MCF 10A (cell line): ENCODE measurements around the gene DDC. TPM values are rescaled to one million over a fixed set of nuclear protein-coding genes. Genes with fewer than 3 reads are reported as not detected.

Experiments used
- BruUV-seq: library from RNA; stranded (reverse); fragments of 400-500 nt; replicated peaks from 2 replicates; lab custom pipeline; 2021; lab: Mats Ljungman, UMichigan
- CTCF ChIA-PET: fragments of 300-600 bp; sonication (Branson Sonifier 250); formaldehyde crosslinking; extraction: SDS; loops from one replicate; lab custom pipeline; 2021; ENCODE audit warnings: antibody characterized with exemption, inconsistent platforms; lab: Yijun Ruan, JAX
- POLR2A ChIA-PET: fragments of 300-600, 350-650 bp; sonication (Branson Sonifier 250); formaldehyde crosslinking; extraction: SDS; loops from one replicate; lab custom pipeline; 2020; ENCODE audit warnings: antibody characterized with exemption, inconsistent platforms; lab: Yijun Ruan, JAX
- DNase-seq: peaks from one replicate; pipeline ENCODE4 v3.0.0-alpha.2; 2018; ENCODE audit not compliant: unreplicated experiment
- H3K27ac Mint-ChIP-seq: one replicate; pipeline ENCODE4 v1.8.0; 2022; ENCODE audit warnings: mild to moderate bottlenecking, low read depth, mixed read lengths; ENCODE audit not compliant: unreplicated experiment
- H3K27me3 Mint-ChIP-seq: one replicate; pipeline ENCODE4 v1.8.0; 2022; ENCODE audit warnings: mixed read lengths; ENCODE audit not compliant: insufficient read depth, unreplicated experiment
- H3K36me3 Mint-ChIP-seq: one replicate; pipeline ENCODE4 v1.8.0; 2022; ENCODE audit warnings: mild to moderate bottlenecking, moderate library complexity, mixed read lengths; ENCODE audit not compliant: insufficient read depth, unreplicated experiment
- H3K4me1 Mint-ChIP-seq: one replicate; pipeline ENCODE4 v1.8.0; 2022; ENCODE audit warnings: mixed read lengths; ENCODE audit not compliant: insufficient read depth, unreplicated experiment
- H3K4me3 Mint-ChIP-seq: one replicate; pipeline ENCODE4 v1.8.0; 2022; ENCODE audit warnings: mild to moderate bottlenecking, moderate library complexity, mixed read lengths; ENCODE audit not compliant: unreplicated experiment
- H3K9me3 Mint-ChIP-seq: one replicate; pipeline ENCODE4 v1.8.0; 2022; ENCODE audit warnings: mixed read lengths; ENCODE audit not compliant: unreplicated experiment
- CTCF ChIP-seq: fragments of 200-600 bp; IDR thresholded peaks from one replicate; pipeline ENCODE4 v1.8.0; 2022; ENCODE audit warnings: antibody characterized with exemption, mild to moderate bottlenecking; ENCODE audit not compliant: unreplicated experiment
- intact Hi-C: fragments of 100-400 bp; cut with micrococcal nuclease; formaldehyde crosslinking; loops from 2 replicates; pipeline ENCODE4 v1.14.1; 2022
- total RNA-seq: library from RNA; stranded (reverse); gene quantifications from 2 replicates; pipeline ENCODE4 v1.2.3, GENCODE V29; 2022

DDC gene
- total RNA-seq, 1 experiment from 2014 or later = 0.79 TPM

DNA sequence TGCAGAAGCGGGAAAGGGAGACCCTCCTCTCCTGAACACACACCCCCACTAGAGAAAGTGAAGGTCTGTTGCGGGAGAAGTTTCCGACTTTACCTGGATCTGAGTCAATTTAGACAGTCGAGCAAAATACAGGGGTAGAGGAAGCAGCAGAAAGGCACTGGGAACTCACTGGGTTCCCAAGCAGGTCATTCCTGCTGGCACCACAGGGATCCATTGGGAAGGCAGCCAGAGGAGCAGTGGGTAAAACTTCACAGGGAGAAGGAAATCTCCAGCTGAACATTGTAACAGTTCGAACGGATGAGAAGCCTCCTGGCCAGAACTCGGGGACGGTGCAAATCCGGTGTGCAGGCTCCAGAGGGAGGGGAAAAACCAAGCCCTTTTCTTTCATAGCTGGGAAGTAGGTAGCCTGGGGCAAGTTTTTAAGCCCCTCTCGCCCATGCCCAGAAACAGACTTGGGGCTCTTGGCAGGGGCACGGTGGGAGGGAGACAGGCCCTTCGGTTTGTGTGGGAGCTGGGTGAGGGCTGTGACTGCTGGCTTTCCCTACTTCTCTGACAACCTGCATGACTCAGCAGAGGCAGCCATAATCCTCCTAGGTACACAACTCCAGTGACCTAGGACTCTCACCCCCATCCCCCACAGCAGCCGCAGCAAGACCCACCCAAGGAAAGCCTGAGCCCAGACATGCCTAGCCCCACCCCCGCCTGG is 51.9 kb downstream of the DDC start:
- H3K27ac Mint-ChIP-seq = peak overlapping the region; percentile 93
- H3K4me3 Mint-ChIP-seq = peak overlapping the region; percentile 5
- peaks cover 17% of the 10 kb centered on the region for H3K9me3 Mint-ChIP-seq
- peak; percentile 71 for DNase-seq
- no peak for TF ChIP-seq CTCF
- no peaks in the 10 kb centered on the region for H3K27me3 Mint-ChIP-seq
- H3K4me1 Mint-ChIP-seq = peaks cover 17% of the 10 kb centered on the region
- POLR2A ChIA-PET = interaction anchor here (1.1 to 3.9 kb wide), 3 partner anchors 10 to 18 kb away, joined by 3 to 29 read pairs (median 4); no protein-coding TSS in a partner anchor
- H3K36me3 Mint-ChIP-seq = no peaks in the 10 kb centered on the region
- no TSS peak for BruUV-seq
- CTCF ChIA-PET = interaction anchor here (1.1 to 2.5 kb wide), 2 partner anchors 11 to 120 kb away, joined by 3 to 9 read pairs; no protein-coding TSS in a partner anchor
- intact Hi-C loops = no loop called here

- POLR2A ChIA-PET = interaction anchor here (0.6 to 3.9 kb wide), 5 partner anchors 9 to 278 kb away, joined by 3 to 29 read pairs (median 3); partner anchors contain the start of gene FIGNL1
- H3K4me1 Mint-ChIP-seq = peaks cover 17% of the 10 kb centered on the region
- H3K4me3 Mint-ChIP-seq = no peak overlapping the region
- H3K27ac Mint-ChIP-seq = no peak overlapping the region
- H3K9me3 Mint-ChIP-seq = peaks cover 17% of the 10 kb centered on the region
- no peak for DNase-seq
- no TSS peak for BruUV-seq
- CTCF ChIA-PET = interaction anchor here (0.5 to 2.5 kb wide), 2 partner anchors 10 to 559 kb away, joined by 3 to 9 read pairs; no protein-coding TSS in a partner anchor
- H3K27me3 Mint-ChIP-seq = no peaks in the 10 kb centered on the region
- H3K36me3 Mint-ChIP-seq = no peaks in the 10 kb centered on the region
- intact Hi-C loops = no loop called here
- TF ChIP-seq CTCF = no peak
Observed at GRCh38 chr7:50512384-50512783, 52.8 kb downstream of the DDC start.

GRCh38 chr7:50509459-50509858 is 55.7 kb downstream of the DDC start:
- POLR2A ChIA-PET = no interaction called here
- BruUV-seq = no TSS peak
- no peak for TF ChIP-seq CTCF
- no peaks in the 10 kb centered on the region for H3K27me3 Mint-ChIP-seq
- H3K4me1 Mint-ChIP-seq = peaks cover 27% of the 10 kb centered on the region
- no peak overlapping the region for H3K4me3 Mint-ChIP-seq
- no peaks in the 10 kb centered on the region for H3K36me3 Mint-ChIP-seq
- H3K9me3 Mint-ChIP-seq = peaks cover 3% of the 10 kb centered on the region
- H3K27ac Mint-ChIP-seq = no peak overlapping the region
- CTCF ChIA-PET = interaction anchor here (0.6 kb wide), 1 partner anchor 91 kb away, joined by 3 read pairs; no protein-coding TSS in a partner anchor
- no peak for DNase-seq
- intact Hi-C loops = no loop called here

- POLR2A ChIA-PET = no interaction called here
Observed at GRCh38 chr7:50508471-50508943, 56.7 kb downstream of the DDC start.

More at GRCh38 chr7:50508471-50508943, 56.7 kb downstream of the DDC start:
- H3K36me3 Mint-ChIP-seq = no peaks in the 10 kb centered on the region
- no peak overlapping the region for H3K27ac Mint-ChIP-seq
- H3K4me3 Mint-ChIP-seq = no peak overlapping the region
- no peaks in the 10 kb centered on the region for H3K27me3 Mint-ChIP-seq
- no peaks in the 10 kb centered on the region for H3K9me3 Mint-ChIP-seq
- no peak for DNase-seq
- BruUV-seq = no TSS peak
- CTCF ChIA-PET = no interaction called here
- intact Hi-C loops = no loop called here
- no peak for TF ChIP-seq CTCF
- H3K4me1 Mint-ChIP-seq = peaks cover 28% of the 10 kb centered on the region
